Activated B cell treated with CpG ODN at 0.5 μM for 24 hours (primary cell): ENCODE measurements around the gene TPD52L2. TPM values are rescaled to one million over a fixed set of nuclear protein-coding genes. Genes with fewer than 3 reads are reported as not detected.

Experiments
- ATAC-seq: fragments of 200-7000 bp; cut with Tn5 transposase; one replicate; pipeline ENCODE4 v1.10.0; 2021; ENCODE audit warnings: low read depth, mild to moderate bottlenecking, moderate library complexity
- CTCF ChIA-PET: fragments of 350-600 bp; sonication (Branson Sonifier 250); formaldehyde crosslinking; loops from one replicate; lab custom pipeline; 2021; ENCODE audit warnings: antibody characterized with exemption; lab: Charles Lee
- POLR2A ChIA-PET: fragments of 350-600 bp; sonication (Branson Sonifier 250); formaldehyde crosslinking; loops from one replicate; lab custom pipeline; 2021; ENCODE audit warnings: antibody characterized with exemption; lab: Charles Lee
- DNase-seq: peaks from one replicate; pipeline ENCODE4 v3.0.0; 2022
- H3K27ac Mint-ChIP-seq: one replicate; pipeline ENCODE4 v1.8.0; 2020; ENCODE audit warnings: mixed read lengths
- H3K27me3 Mint-ChIP-seq: one replicate; pipeline ENCODE4 v1.8.0; 2021; ENCODE audit warnings: mixed read lengths
- H3K36me3 Mint-ChIP-seq: one replicate; pipeline ENCODE4 v1.8.0; 2021; ENCODE audit warnings: low read depth, mixed read lengths
- H3K4me1 Mint-ChIP-seq: one replicate; pipeline ENCODE4 v1.8.0; 2021; ENCODE audit warnings: mixed read lengths
- H3K4me3 Mint-ChIP-seq: one replicate; pipeline ENCODE4 v1.8.0; 2020; ENCODE audit warnings: mild to moderate bottlenecking, mixed read lengths
- H3K9me3 Mint-ChIP-seq: one replicate; pipeline ENCODE4 v1.8.0; 2020; ENCODE audit warnings: mixed read lengths
- CTCF ChIP-seq: fragments of 200-600 bp; IDR thresholded peaks from one replicate; pipeline ENCODE4 v1.8.0; 2022; ENCODE audit warnings: antibody characterized with exemption, mild to moderate bottlenecking
- intact Hi-C: fragments of 100-400 bp; cut with micrococcal nuclease; formaldehyde crosslinking; loops from one replicate; pipeline ENCODE4 v1.15.1; 2024
- total RNA-seq: library from RNA; stranded (reverse); gene quantifications from 2 replicates; pipeline ENCODE4 v1.2.3, GENCODE V29; 2022

TPD52L2 gene
- total RNA-seq, 1 donor from 2014 or later, result 38.8 TPM

GRCh38 chr20:63919130-63919529 is 54.1 kb downstream of the TPD52L2 start:
- Mint-ChIP-seq H3K36me3 (peaks cover 31% of the 10 kb centered on the region), H3K27ac (no peak overlapping the region), H3K9me3 (peaks cover 4% of the 10 kb centered on the region), H3K4me1 (peaks cover 25% of the 10 kb centered on the region), H3K4me3 (no peak overlapping the region), H3K27me3 (no peaks in the 10 kb centered on the region)
- intact Hi-C loops, result no loop called here
- DNase-seq, result no peak
- TF ChIP-seq CTCF, result no peak
- ChIA-PET POLR2A (no interaction called here), CTCF (interaction anchor here (1.2 kb wide), 1 partner anchor 54 kb away, joined by 3 read pairs; no protein-coding TSS in a partner anchor)
- ATAC-seq, result no peak

GRCh38 chr20:63920226-63920625 is 55.2 kb downstream of the TPD52L2 start:
- no peaks in the 10 kb centered on the region for H3K27me3 Mint-ChIP-seq

GRCh38 chr20:63923651-63924050 is 58.6 kb downstream of the TPD52L2 start:
- POLR2A ChIA-PET, result no interaction called here
- no peaks in the 10 kb centered on the region for H3K9me3 Mint-ChIP-seq
- TF ChIP-seq CTCF, result no peak

More at GRCh38 chr20:63920226-63920625, 55.2 kb downstream of the TPD52L2 start:
- Mint-ChIP-seq H3K27ac (no peak overlapping the region), H3K9me3 (peaks cover 4% of the 10 kb centered on the region), H3K4me3 (no peak overlapping the region), H3K36me3 (peaks cover 26% of the 10 kb centered on the region), H3K4me1 (peaks cover 25% of the 10 kb centered on the region)
- intact Hi-C loops, result no loop called here
- CTCF ChIA-PET, result no interaction called here
- ATAC-seq (no peak), DNase-seq (no peak)
- TF ChIP-seq CTCF, result no peak
- POLR2A ChIA-PET, result no interaction called here

GRCh38 chr20:63924241-63924640 is 59.2 kb downstream of the TPD52L2 start:
- no peaks in the 10 kb centered on the region for H3K27me3 Mint-ChIP-seq
- DNase-seq (no peak), ATAC-seq (no peak)
- ChIA-PET CTCF (no interaction called here), POLR2A (no interaction called here)
- H3K4me3 Mint-ChIP-seq, result no peak overlapping the region
- intact Hi-C loops, result no loop called here
- no peaks in the 10 kb centered on the region for H3K4me1 Mint-ChIP-seq
- no peak overlapping the region for H3K27ac Mint-ChIP-seq
- no peak for TF ChIP-seq CTCF
- no peaks in the 10 kb centered on the region for H3K9me3 Mint-ChIP-seq
- peaks cover 34% of the 10 kb centered on the region for H3K36me3 Mint-ChIP-seq

More at GRCh38 chr20:63923651-63924050, 58.6 kb downstream of the TPD52L2 start:
- intact Hi-C loops, result no loop called here
- ATAC-seq, result no peak
- no peak overlapping the region for H3K27ac Mint-ChIP-seq
- DNase-seq, result no peak
- peaks cover 28% of the 10 kb centered on the region for H3K36me3 Mint-ChIP-seq
- CTCF ChIA-PET, result no interaction called here
- H3K4me1 Mint-ChIP-seq, result peaks cover 6% of the 10 kb centered on the region
- H3K4me3 Mint-ChIP-seq, result no peak overlapping the region
- no peaks in the 10 kb centered on the region for H3K27me3 Mint-ChIP-seq

GRCh38 chr20:63926298-63926697 is 61.2 kb downstream of the TPD52L2 start:
- TF ChIP-seq CTCF, result no peak
- CTCF ChIA-PET, result no interaction called here
- Mint-ChIP-seq H3K36me3 (peaks cover 48% of the 10 kb centered on the region), H3K4me3 (no peak overlapping the region), H3K4me1 (no peaks in the 10 kb centered on the region), H3K27me3 (no peaks in the 10 kb centered on the region), H3K9me3 (no peaks in the 10 kb centered on the region), H3K27ac (no peak overlapping the region)
- POLR2A ChIA-PET, result interaction anchor here (0.6 kb wide), 1 partner anchor 142 kb away, joined by 11 read pairs; no protein-coding TSS in a partner anchor
- DNase-seq, result no peak
- ATAC-seq, result no peak
- intact Hi-C loops, result no loop called here
